H1 (cell line): ENCODE measurements around the gene ZNF2. TPM values are rescaled to one million over a fixed set of nuclear protein-coding genes. Genes with fewer than 3 reads are reported as not detected.
A peak's percentile ranks its signal among the peaks of the same experiment; 100 is the strongest.

Source experiments
- ASH2L ChIP-seq: fragments of 200-600, 300-600 bp; sonication (generic); IDR thresholded peaks from one replicate; pipeline ENCODE4 v1.7.1; 2017; ENCODE audit warnings: low read length
- ATF2 ChIP-seq: IDR thresholded peaks from 2 replicates; pipeline ENCODE4 v1.6.1; 2012; ENCODE audit warnings: low read length, inconsistent platforms
- POU5F1 ChIP-seq: IDR thresholded peaks from 2 replicates; pipeline ENCODE4 v1.6.1; 2011; ENCODE audit warnings: low read depth, mild to moderate bottlenecking, low read length, moderate library complexity
- polyA plus RNA-seq, 7 experiments: library from polyadenylated mRNA; depleted of rRNA in 3 of 7; stranded (reverse) in 5 of 7; unstranded in 2 of 7; fragments of >200 nt in 5 of 7; fragments of 200-250 nt in 2 of 7; gene quantifications; 1 replicate in 5 of 7; 2 replicates in 1 of 7; 4 replicates in 1 of 7; pipeline versions ENCODE4 v1.2.1 to v1.2.3, GENCODE V29; 2011 to 2013; ENCODE audit warnings: missing spikeins in 2 of 7, mixed read lengths in 2 of 7
- total RNA-seq: library from RNA; stranded (reverse); fragmentation: NEBNext Ultra II Directional; extraction: Animal tissue kit (Norgen Biotek cat#: 25700); gene quantifications from 2 replicates; pipeline ENCODE4 v1.2.1, GENCODE V29; 2021

Gene ZNF2
- total and polyA plus RNA-seq, 2 of the 8 experiments (the other 6 are each of a cell fraction or from before 2014, with no cell fraction given): 1.3 to 3.0 TPM

- no peak for TF ChIP-seq ATF2
- TF ChIP-seq POU5F1: no peak
- peak; percentile 94 for TF ChIP-seq ASH2L
These were observed 44.0 kb upstream of the ZNF2 start, which contains the start of gene MRPS5 (continued) for GRCh38 chr2:95121407-95122196.
